Activated naive CD4-positive, alpha-beta T cell treated with anti-CD3 and anti-CD28 coated beads, Interleukin-2, amount 50 U/mL, for 72 hours (primary cell): ENCODE measurements around the gene BCL2L11. TPM values are rescaled to one million over a fixed set of nuclear protein-coding genes. Genes with fewer than 3 reads are reported as not detected.

Experiments
- ATAC-seq, 2 donors: fragments of 150-1000 bp; cut with Tn5 transposase; 2 replicates each; pipeline ENCODE4 v1.10.0; 2021; ENCODE audit warnings: mild to moderate bottlenecking in 2 of 2, moderate library complexity in 2 of 2
- DNase-seq, 2 donors: peaks; one replicate each; pipeline ENCODE4 v3.0.0; 2021 to 2022; ENCODE audit warnings: low spot score in 2 of 2
- H3K27ac Mint-ChIP-seq, 2 donors: one replicate each; pipeline ENCODE4 v1.8.0; 2022; ENCODE audit warnings: mild to moderate bottlenecking in 2 of 2, mixed read lengths in 2 of 2
- H3K36me3 Mint-ChIP-seq, 2 donors: one replicate each; pipeline ENCODE4 v1.8.0; 2022; ENCODE audit warnings: mixed read lengths in 2 of 2
- H3K9me3 Mint-ChIP-seq, 2 donors: one replicate each; pipeline ENCODE4 v1.8.0; 2022; ENCODE audit warnings: mixed read lengths in 2 of 2
- total RNA-seq, 2 donors: library from RNA; stranded (reverse); gene quantifications; one replicate each; pipeline ENCODE4 v1.2.3, GENCODE V29; 2022

BCL2L11 gene
- total RNA-seq, 2 donors from 2014 or later = 11.0 to 40.2 TPM

DNA sequence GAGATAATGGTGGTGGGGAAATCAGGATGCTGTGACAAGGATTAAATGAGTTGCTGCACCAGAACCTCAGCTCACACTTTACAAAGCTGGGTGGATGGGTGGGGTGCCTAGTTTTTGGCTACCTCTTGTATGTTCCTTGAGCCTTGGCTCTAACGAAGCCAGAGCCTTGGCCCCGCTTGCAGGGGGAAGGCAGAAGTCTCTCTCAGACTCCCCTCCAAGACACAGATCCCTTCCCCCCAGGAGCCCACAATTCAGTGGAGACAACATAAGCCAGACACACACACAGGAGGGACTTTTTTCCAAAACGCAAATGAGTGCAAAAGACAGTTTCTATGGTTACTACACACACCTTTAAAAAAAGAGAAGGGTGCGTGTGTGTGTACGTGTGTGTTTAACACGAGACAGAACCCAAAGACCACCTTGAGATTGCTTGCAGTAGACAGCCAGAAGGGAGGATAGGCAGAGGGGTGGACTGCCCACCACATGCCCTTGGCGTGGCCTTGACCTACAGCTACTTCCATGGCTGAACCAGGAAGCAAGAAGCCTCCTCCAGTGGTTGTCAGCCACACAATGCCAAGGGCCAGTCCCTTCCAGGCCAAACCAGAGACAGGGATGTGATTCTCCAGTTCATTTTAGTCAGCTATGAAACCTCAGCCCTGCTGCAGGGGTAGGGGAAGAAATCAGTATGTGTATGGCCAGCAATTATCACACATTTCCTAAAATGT is 70.3 kb downstream of the BCL2L11 start:
- H3K27ac Mint-ChIP-seq = no peak overlapping the region
- DNase-seq = peak in 1 of 2 donors; percentile 23
- no peaks in the 10 kb centered on the region for H3K9me3 Mint-ChIP-seq
- H3K36me3 Mint-ChIP-seq = no peaks in the 10 kb centered on the region
- peak in 1 of 2 donors; percentile 20 for ATAC-seq

DNA sequence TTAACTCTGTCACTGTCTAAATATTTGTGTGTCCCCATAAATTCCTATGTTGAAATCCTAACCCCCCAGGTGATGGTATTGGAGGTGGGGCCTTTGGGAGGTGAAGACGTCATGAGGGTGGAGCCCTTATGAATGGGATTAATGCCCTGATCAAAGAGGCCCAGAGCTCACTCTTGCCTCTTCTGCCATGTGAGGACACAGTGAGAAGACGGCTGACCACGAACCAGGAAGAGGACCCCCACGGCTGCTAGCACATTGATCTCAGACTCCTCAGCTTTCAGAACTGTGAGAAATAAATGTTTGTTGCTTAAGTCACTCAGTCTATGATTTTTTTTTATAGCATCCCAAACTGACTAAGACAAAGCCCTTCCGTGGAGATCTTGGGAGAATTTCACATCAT is 71.2 kb downstream of the BCL2L11 start:
- ATAC-seq (no peak), DNase-seq (no peak)
- Mint-ChIP-seq H3K9me3 (no peaks in the 10 kb centered on the region), H3K36me3 (no peaks in the 10 kb centered on the region), H3K27ac (no peak overlapping the region)

DNA sequence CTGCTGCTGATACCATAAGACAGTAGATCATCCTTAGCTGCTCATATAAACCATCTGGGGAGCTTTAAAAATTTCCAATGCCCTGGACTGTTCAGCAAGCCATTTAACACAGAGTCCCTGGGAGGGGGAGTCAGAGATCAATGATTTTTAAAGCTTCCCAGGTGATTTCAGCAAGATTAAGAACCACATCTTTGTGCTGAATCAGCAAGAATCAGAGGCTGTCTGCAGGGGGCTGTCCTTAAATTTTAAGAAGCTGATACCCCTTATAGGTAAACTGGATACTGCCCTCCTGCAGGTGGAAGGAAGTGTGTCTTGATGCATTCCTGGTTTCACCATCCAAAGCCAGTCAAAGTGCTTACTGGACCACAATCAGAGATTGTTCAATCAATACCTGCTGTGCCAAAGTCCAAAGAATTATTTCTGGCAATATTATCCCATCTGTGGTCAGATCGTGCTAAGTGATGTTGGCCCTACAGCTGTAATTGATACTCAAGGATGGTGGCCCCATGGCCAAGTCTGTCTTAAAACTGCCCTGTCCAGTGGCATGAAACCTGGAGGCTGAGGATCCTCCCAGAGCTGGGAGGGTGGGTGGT is 72.2 kb downstream of the BCL2L11 start:
- no peak for ATAC-seq
- H3K9me3 Mint-ChIP-seq = no peaks in the 10 kb centered on the region
- no peaks in the 10 kb centered on the region for H3K36me3 Mint-ChIP-seq

DNA sequence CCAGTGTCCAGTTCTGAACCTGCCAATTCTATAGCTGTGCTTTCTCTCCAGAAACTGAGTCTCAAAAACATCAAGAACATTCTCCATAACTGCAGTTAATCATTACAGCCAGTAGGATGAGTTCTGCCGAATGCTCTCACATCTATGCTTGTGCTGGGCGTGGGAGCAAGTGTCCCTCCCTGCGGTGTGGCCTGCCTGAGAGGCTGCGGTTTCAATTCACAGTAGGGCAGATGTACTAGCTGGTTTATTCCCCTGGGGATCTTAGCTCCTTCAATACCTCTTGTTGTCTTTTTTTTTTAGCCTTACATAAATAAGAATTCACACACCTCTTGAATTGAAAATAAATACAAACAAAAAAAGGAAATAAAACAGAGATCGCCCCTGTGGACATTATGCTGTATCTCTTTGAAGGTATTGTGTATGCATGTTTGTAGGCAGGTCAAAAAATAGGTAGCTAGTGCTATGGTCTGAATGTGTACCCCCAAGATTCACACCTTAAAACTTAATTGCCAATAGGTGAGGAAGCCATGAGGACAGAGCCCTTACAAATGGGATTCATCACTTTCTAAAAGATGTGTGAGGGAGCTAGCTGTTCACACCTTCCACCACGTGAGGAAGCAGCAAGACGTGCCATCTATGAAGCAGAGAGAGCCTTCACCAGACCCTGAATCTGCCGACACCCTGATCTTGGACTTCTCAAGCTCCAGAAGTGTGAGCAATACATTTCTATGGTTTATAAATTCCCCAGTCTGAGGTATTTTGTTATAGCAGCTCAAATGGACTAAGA is 74.3 kb downstream of the BCL2L11 start:
- no peak for ATAC-seq
- Mint-ChIP-seq H3K36me3 (no peaks in the 10 kb centered on the region), H3K27ac (no peak overlapping the region), H3K9me3 (no peaks in the 10 kb centered on the region)
- no peak for DNase-seq

More for the DNA sequence above, 72.2 kb downstream of the BCL2L11 start:
- DNase-seq = no peak
- no peak overlapping the region for H3K27ac Mint-ChIP-seq

DNA sequence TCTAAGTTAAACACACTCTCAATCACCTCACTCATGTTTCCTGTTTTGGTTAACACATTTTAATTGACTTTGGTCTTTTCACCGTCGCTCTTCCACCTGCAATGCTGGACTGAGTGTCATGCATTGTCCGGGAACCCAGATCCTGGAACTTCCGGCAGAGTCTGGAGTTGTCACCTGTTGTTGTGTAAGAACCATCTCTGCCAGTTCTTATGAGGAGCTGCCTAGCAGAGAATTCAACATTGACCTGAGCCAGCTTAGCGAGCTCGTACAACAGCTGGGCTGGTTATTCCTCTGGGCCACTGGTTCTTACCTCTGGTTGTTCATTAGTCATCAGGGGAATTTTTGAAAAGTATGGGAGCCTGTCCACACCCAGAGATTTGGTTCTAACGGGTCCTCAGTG is 75.7 kb downstream of the BCL2L11 start:
- H3K36me3 Mint-ChIP-seq = no peaks in the 10 kb centered on the region
- no peaks in the 10 kb centered on the region for H3K9me3 Mint-ChIP-seq
- H3K27ac Mint-ChIP-seq = no peak overlapping the region

DNA sequence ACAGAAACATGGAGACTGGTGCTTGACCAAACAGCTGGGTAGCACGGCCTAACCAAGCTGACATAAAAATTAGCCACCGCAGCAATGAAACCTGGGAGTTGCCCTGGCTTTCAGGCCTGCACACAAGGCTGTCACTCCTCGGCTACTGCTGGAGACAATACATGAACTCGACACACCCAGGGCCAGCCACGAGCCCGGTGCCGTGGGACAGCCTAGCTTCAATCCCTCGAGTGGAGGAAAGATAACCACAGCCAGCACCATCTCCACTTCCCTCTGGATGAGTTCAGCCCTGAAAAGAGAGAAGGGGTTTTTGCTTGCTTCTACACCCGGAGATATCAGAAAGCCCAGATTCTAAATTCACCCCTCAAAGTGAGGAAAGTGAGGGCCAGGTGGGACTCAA is 78.0 kb downstream of the BCL2L11 start:
- no peaks in the 10 kb centered on the region for H3K36me3 Mint-ChIP-seq
- no peak for DNase-seq
- no peak overlapping the region for H3K27ac Mint-ChIP-seq
- no peaks in the 10 kb centered on the region for H3K9me3 Mint-ChIP-seq
- no peak for ATAC-seq

More for the DNA sequence above, 75.7 kb downstream of the BCL2L11 start:
- ATAC-seq = no peak
- no peak for DNase-seq

DNA sequence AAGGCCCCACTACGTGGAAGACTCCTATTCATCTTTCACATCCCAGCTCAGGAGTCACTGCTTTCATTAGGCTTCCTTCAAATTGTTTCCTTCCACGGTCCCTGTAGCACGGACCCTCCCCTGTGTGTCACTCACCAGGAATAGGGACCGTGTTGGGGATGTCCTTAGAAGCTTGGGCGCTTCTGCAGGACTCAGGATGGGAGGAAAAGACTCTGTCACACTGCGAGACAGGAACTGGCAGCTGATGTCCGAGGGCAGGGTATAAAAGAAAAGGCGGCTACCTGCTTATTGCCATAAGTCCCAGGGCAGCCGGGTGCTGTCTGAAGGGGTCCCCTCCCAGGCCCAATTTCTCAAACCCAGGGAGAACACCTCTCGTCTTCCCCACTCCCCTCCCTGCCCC is 79.1 kb downstream of the BCL2L11 start:
- Mint-ChIP-seq H3K36me3 (peaks cover 0 to 5% of the 10 kb centered on the region in 2 donors), H3K27ac (no peak overlapping the region), H3K9me3 (no peaks in the 10 kb centered on the region)
- ATAC-seq = no peak
- DNase-seq = no peak

DNA sequence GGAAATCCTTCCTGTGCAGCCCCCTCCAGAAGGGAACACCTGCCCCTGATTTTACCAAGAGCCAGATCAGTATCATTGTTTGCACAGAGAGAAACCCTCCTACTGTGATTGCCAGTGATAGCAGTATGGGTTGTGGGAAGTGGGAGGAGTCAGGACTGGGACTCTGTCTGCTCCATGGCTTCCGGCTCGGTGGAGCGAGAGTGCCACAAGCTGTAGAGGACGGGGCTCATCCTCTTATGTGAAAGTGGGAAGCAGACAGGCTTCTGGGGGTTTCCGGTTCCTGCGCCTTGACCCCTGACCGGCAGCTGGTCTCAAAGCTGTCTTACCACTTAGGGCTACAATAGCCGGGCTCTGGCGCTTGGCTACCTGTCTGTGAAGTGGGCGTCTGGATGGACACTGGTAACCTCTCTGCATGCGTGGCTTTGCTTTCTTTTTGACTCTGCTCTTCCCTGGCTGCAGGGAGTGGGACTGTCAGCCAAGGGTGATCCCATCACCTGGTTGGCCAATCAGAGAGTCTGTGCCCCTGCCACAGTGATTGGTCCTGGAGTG is 79.7 kb downstream of the BCL2L11 start:
- H3K9me3 Mint-ChIP-seq = no peaks in the 10 kb centered on the region
- ATAC-seq = no peak
- H3K27ac Mint-ChIP-seq = peak overlapping the region in 1 of 2 donors; percentile 39
- DNase-seq = no peak
- peaks cover 0 to 5% of the 10 kb centered on the region in 2 donors for H3K36me3 Mint-ChIP-seq

DNA sequence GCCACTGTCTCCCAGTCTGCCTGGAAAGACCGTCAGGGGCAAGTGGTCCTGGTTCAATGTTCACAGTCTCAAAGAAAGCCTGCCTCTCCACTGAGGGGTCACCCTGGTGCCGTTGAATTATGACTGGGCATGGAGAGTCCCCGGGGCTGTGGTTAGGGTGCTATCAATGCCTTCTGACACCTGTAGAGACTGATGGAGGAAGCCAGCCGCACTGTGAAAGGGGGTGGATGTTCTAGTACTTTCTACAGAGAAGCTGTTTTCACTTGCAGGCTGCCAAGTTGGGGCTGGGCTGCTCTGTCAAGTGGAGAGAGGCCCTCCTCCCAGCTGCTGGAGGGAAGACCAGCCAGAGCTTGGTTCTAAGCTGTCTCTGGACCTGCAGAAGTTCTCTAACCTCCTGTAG is 80.5 kb downstream of the BCL2L11 start:
- Mint-ChIP-seq H3K9me3 (no peaks in the 10 kb centered on the region), H3K36me3 (peaks cover 0 to 5% of the 10 kb centered on the region in 2 donors), H3K27ac (no peak overlapping the region)
- ATAC-seq (no peak), DNase-seq (no peak)

DNA sequence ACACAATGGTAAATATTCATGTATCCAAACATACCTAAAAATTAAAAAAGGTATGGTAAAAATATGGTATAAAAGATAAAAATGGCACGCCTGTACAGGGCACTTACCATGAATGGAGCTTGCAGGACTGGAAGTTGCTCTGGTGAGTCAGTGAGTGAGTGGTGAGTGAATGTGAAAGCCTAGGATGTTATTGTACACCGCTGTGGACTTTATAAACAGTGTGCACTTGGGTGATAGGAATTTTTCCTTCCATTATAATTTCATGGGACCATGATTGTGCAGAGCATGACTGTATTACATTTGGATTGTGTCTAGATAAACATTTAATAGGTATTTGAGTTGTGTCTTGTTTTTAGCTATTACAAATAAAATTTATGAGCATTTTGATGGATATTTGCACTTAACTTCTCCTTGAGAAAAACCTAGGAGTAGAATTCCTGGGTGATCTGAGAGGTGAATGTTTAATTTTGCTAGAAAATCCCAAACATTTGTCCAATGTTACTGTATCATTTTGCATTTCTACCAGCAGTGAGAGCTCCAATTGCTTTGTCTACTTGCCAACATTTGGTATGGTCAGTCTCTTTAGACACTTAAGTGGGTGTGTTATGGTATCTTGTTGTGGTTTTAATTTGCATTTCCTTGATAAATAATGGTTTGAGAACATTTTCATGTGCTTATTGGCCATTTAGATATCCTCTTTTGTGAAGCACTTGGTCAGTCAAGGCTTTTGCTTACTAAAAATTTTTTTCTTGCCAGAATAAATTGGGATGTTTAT is 81.7 kb downstream of the BCL2L11 start:
- peaks cover 0 to 8% of the 10 kb centered on the region in 2 donors for H3K36me3 Mint-ChIP-seq
- ATAC-seq = no peak
- H3K9me3 Mint-ChIP-seq = peaks cover 0 to under 1% of the 10 kb centered on the region in 2 donors
- no peak for DNase-seq
- no peak overlapping the region for H3K27ac Mint-ChIP-seq

DNA sequence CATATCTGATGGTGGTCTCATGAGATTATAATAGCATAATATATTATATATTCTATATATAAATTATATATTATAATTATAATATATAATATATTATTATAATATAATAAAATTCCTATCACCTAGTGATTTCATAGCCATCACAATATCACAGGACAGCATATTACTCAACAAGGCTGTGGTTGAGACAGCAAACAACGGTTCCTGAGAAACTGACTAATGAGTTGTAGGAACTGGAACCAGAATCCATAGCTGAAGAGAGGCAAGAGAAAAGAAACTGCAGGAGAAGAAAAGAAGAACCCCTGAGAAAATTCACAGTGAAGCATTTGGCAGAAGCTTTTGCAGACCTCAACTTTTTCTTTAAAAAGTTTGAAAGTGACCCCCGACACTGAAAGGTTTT is 84.0 kb downstream of the BCL2L11 start:
- no peak overlapping the region for H3K27ac Mint-ChIP-seq
- H3K9me3 Mint-ChIP-seq = peaks cover 0 to 6% of the 10 kb centered on the region in 2 donors
- peaks cover 4 to 14% of the 10 kb centered on the region in 2 donors for H3K36me3 Mint-ChIP-seq
- DNase-seq = no peak
- ATAC-seq = no peak

DNA sequence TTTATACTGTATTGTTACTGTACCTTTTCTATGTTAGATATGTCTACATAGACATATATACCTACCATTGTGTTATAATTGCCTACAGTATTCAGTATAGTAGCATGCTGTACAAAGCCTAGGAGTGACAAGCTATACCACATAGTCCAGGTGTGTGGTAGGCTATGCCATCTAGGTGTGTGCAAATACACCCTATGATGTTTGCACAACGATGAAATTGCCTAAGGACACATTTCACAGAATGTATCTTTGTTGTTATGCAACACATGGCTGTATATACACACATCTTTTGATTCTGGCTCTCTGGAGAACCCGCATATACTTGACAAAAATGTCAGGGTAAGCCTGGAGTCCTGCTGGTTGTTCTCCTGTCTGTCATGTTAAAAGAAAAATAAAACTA is 85.1 kb downstream of the BCL2L11 start:
- no peak overlapping the region for H3K27ac Mint-ChIP-seq
- peaks cover 4 to 18% of the 10 kb centered on the region in 2 donors for H3K36me3 Mint-ChIP-seq
- H3K9me3 Mint-ChIP-seq = peaks cover 0 to 8% of the 10 kb centered on the region in 2 donors
- ATAC-seq (no peak), DNase-seq (no peak)

DNA sequence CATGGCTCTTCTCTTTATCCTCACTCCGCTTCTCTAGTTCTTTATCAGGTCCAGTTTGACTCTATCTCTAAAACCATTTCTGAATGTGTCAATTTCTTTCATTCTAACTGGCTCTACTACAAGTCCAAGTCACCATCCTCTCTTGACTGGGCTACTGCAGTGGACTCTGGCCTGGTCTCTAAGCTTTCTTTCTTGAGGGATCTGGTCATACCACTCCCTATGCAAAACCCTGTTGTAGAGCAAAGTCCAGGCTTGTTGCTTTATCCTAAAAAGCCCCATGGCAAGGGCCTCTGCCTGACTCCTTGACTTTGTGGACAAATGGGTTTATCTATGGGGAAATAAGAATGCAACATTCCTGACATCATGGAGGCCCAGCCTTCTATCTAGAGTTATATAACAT is 87.1 kb downstream of the BCL2L11 start:
- DNase-seq = no peak
- Mint-ChIP-seq H3K36me3 (peaks cover 4 to 39% of the 10 kb centered on the region in 2 donors), H3K9me3 (peaks cover 4 to 20% of the 10 kb centered on the region in 2 donors), H3K27ac (no peak overlapping the region)
- no peak for ATAC-seq

DNA sequence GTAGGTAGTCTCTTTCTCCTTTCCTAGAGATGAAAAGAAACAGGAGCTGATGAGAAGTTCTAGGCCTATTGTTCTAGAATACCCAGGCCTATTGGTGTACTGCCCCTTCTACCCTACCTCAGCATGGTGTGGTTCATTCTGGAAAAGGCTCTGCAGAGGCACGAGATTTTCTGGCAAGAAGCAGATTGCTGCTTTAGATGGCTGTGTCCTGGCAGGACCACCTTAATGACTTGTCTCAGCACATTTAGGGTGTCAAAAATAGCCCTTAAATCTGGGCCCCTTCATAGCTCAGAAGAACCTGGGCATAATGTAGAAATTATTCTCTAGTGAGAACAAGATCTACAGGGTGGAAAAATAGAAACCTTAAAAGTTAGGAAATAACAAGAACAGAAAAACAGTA is 87.9 kb downstream of the BCL2L11 start:
- no peak for ATAC-seq
- no peak for DNase-seq
- Mint-ChIP-seq H3K27ac (no peak overlapping the region), H3K9me3 (peaks cover 8 to 28% of the 10 kb centered on the region in 2 donors), H3K36me3 (peaks cover 4 to 47% of the 10 kb centered on the region in 2 donors)

DNA sequence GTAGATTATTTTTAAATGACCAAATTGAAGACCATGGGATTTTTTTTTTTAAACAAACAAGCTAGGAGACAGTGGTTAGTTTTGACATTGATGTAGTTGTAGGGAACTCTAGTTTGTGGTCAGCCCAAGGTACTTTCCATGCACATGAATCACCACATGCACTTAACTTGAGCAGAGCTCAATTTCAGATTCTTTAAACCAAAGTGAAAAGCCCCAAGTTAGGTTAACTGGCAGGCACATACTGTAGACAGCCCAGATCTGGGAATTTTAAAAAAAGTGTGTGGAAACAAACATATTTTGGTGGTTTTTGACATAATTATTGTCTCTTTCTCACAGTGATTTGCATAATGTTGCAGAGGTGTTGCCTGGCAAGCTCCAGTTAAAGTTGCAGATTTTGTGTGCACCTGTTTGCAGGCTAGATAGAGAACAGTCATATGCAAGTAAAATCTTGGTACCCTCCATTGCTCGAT is 88.4 kb downstream of the BCL2L11 start:
- ATAC-seq (peak; percentile 97 to 98), DNase-seq (peak in 1 of 2 donors; percentile 31)
- Mint-ChIP-seq H3K9me3 (peaks cover 11 to 32% of the 10 kb centered on the region in 2 donors), H3K27ac (no peak overlapping the region), H3K36me3 (peaks cover 8 to 48% of the 10 kb centered on the region in 2 donors)

DNA sequence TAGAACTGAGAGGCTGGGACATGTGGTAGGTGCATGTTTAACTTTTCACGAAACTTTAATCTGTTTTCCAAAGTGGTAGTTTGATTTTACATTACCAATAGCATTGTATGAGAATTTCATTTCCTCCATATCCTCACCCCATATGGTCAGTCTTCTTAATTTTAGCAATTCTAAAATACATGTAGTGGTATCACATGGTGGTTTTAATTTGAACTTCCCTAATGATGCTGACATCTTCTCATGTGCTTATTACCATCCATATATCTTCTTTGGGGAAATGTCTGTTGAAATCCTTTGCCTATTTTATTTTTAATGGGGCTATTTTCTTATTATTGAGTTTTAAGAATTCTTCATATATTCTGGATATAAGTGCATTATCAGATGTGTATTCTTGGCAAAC is 89.3 kb downstream of the BCL2L11 start:
- Mint-ChIP-seq H3K36me3 (peaks cover 17 to 56% of the 10 kb centered on the region in 2 donors), H3K27ac (no peak overlapping the region), H3K9me3 (peaks cover 17 to 42% of the 10 kb centered on the region in 2 donors)
- ATAC-seq (no peak), DNase-seq (no peak)
